GM04503 (cell line): Measurements from ENCODE around the gene KLHDC7A.
"Not testable (repeated sequence)": the region's sequence is repeated elsewhere in the genome, so short reads cannot be mapped to it uniquely, and the experiment has no call there.

ENCODE experiments used
- DNase-seq: peaks from one replicate; pipeline ENCODE4 v3.0.0-alpha.2; 2012; ENCODE audit warnings: low read depth

The KLHDC7A gene

GRCh38 chr1:18480315-18481189 is at the start of gene KLHDC7A:
Gene KLHDC7A (plus strand): TSS chr1:18480930. CDS start chr1:18480982, 52 bp downstream.
- DNase-seq: no peak

DNA sequence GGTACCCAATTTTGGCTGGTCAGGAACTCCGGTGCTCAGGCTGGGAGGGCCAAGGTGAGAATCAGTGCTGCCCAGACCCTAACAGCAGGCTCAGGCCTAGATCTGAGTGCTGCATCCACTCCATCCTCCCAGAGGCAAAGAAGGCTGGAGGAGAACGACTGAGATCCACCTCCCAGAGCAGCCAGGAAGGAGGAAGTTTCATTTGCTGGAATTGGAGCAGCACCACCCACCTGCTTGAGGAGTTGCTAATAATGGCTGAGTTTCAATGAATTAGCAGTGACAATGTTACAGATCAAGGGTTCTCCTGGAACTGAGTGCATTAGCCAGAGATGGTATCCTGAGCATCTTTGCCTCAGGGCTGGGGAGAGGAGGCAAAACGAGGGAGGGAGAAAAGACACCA is 46.7 kb upstream of the KLHDC7A start:
- no peak for DNase-seq

DNA sequence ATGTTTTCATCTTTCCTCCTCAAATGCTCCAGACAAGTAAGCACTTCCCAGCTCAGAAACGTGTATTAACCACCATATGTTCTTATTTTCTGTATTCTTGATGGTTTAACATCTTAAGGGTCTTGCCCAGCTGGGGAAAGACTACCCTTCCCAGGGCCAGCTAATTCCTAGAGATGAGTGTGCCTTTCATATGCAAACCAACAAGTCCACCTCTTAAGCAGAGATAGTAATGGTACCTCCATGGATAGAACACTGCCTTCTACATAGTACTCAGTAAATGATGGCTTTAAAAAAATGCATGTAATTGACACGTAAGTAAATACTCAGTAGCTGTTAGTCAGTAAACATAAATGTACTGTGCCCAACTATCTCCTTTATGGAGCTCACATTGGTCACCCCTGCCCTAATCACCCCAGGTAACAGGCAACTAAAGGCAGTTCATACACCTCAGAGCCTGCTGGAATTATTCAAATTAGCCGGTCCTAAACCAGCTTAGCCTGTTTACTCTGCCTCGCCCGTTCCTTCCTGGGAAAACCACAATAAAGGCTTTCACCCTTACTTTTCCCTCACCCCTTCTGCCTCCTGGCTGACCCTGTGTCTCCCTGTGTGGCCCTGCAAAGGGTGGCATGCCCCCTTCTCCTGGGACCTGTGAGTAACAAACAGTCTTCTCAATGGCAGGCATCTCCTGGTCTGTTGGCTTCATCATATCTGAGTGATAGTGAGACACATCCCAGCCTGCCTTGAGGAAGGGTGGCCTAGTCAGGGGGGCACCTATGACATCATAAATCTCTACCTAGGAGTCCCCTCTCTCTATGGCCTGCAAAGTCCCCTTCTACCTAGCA is 40.1 kb upstream of the KLHDC7A start:
- DNase-seq: no peak

- no peak for DNase-seq
Measured at GRCh38 chr1:18443587-18444520, 36.9 kb upstream of the KLHDC7A start.

- no peak for DNase-seq
Measured at GRCh38 chr1:18444563-18444962, 36.2 kb upstream of the KLHDC7A start.

DNA sequence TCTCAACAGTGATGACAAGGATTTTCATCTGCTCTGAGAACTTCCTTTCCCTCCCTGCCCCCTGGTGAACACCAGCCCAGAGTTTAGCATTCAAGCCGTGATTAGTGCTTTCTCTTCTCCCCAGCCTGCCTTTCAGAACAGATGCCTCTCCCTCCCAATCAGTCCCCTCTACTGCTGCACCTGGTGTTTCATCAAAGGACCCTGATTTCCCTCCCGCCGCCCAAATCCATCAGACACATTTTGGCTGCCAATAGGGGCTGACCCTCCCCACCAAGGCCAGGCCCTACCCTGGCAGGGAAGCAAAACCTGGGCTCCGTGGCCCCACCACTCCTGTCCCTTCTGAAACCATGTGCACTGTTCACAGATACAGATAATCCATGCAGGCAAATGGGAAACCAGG is 34.0 kb upstream of the KLHDC7A start:
- DNase-seq: no peak

- no peak for DNase-seq
Measured at GRCh38 chr1:18447509-18448220, 33.1 kb upstream of the KLHDC7A start.

DNA sequence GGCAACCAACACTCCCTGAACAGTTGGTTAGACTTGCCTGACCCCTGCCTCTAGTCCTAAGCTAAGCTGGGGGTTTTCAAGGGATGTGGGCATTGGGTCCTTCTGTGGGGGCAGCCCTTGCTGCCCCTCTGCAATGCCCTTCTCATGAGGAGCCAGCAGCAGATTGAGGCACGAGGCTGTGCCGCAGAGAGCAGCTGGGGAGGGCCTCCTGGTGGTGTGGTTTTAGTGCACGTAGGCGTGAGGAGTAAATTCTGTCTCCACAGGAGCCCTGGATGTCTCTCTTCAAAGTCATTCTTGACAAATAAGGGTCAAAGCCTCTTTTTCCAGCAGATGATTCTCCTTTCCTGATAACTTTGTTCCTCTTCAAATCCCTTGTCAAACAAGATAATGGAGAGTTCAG is 31.8 kb upstream of the KLHDC7A start:
- DNase-seq: no peak

GRCh38 chr1:18452550-18452949 is 28.2 kb upstream of the KLHDC7A start:
- no peak for DNase-seq

- no peak for DNase-seq
Measured at GRCh38 chr1:18458133-18459092, 22.3 kb upstream of the KLHDC7A start.

DNA sequence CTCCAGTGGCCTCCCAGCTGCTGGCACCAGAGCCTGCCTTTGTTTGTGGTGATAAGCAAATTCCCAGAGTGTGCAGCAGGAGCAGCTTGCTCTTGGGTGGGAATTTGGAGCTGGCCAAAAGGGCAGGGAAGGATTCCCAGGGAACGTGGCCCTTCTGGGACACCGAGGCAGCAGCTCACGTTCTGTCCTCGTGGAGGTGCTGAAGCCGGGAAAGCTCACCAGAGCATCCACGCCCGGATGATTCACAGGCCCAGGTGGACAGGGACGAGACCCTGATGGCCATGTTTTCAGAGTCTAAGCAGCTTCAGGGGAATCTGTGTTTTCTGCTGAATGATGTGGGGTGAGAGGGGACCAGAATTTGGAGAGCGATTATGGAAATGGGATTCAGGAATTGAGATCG is 19.1 kb upstream of the KLHDC7A start:
- no peak for DNase-seq

DNA sequence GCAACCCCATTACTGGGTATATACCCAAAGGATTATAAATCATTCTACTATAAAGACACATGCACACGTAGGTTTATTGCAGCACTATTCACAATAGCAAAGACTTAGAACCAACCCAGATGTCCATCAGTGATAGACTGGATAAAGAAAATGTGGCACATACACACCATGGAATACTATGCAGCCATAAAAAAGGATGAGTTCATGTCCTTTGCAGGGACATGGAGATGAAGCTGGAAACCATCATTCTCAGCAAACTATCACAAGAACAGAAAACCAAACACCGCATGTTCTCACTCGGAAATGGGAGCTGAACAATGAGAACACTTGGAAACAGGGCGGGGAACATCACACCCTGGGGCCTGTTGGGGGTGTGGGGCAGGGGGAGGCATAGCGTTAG is 18.2 kb upstream of the KLHDC7A start:
- DNase-seq: not testable (repeated sequence)

DNA sequence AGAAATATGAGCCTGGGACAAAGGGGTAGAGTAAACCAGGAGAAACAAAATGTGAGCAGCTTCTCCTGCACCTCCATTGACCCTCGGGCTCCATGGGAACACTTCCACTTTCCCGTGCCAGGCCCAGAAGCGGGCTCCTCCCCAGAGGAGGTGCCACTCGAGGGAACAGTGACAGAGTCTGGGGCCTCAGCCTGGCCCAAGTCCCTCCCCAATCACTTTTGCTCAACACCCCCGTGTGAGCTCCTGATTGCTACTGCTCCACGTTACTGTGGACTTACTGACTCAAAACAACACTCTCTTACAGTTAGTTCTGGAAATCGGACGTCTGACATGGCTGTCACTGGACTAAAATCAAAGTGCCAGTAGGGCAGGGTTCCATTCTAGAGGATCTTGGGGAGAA is 17.7 kb upstream of the KLHDC7A start:
- no peak for DNase-seq

GRCh38 chr1:18463984-18464664 is 16.6 kb upstream of the KLHDC7A start:
- no peak for DNase-seq

GRCh38 chr1:18464665-18465050 is 16.1 kb upstream of the KLHDC7A start:
- DNase-seq: no peak

- DNase-seq: no peak
Measured at GRCh38 chr1:18466676-18467075, 14.1 kb upstream of the KLHDC7A start.

DNA sequence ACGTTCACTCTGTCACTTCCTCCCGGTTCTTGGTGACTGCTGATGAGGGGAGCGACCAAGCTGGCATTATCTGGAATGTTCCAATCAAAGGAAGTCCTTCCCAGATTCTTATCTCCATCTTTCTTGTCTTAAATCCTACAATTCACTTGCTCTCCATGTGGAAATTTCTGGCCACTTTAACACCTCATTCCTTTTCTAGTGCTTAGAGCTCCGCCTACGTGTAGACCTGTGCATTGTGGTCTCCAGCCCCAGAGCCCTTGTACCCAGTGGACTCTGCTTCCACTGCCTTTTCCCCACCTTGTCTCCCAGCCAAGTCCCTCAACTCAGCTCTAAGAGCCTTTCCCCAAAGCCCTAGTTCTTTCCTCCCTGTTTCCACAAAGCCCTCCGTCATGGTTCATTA is 12.2 kb upstream of the KLHDC7A start:
- no peak for DNase-seq

DNA sequence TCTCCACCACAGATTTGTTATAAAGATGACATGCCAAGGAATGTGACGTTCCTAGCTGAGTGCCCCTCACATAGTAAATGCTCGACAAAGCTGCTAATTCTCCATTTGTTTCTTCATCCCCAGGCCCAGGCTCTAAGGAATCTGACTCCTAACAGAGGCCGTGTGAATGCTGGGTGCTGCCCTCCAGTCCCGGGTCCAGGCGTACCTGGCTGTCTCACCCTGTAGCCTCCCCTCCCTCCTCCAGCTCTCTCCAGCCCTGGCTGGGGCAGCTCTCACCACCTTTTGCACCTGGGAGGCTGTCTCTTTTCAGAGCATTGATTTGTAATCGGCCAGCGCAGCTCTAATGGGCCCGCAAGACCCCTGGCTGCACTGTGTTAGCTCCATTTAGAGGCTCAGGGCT is 11.2 kb upstream of the KLHDC7A start:
- DNase-seq: no peak

GRCh38 chr1:18470671-18471355 is 9.9 kb upstream of the KLHDC7A start:
- no peak for DNase-seq
